ENCODE data around the gene PLXNA2.

The PLXNA2 gene

GRCh38 chr1:208164609-208165008 lies 79.6 kb downstream of the PLXNA2 start:
- CTCF ChIA-PET, result interaction anchor here (1.3 to 2.9 kb wide), 5 partner anchors 10 to 169 kb away, joined by 3 to 12 read pairs (median 3); no protein-coding TSS in a partner anchor
- H3K4me3 ChIP-seq (ENCODE audit: low read depth, low read length), result no peak overlapping the region
- POLR2A ChIA-PET, result no interaction called here
- DNase-seq (ENCODE audit: low read depth, low spot score), result no peak
- TF ChIP-seq, protein P1, sequence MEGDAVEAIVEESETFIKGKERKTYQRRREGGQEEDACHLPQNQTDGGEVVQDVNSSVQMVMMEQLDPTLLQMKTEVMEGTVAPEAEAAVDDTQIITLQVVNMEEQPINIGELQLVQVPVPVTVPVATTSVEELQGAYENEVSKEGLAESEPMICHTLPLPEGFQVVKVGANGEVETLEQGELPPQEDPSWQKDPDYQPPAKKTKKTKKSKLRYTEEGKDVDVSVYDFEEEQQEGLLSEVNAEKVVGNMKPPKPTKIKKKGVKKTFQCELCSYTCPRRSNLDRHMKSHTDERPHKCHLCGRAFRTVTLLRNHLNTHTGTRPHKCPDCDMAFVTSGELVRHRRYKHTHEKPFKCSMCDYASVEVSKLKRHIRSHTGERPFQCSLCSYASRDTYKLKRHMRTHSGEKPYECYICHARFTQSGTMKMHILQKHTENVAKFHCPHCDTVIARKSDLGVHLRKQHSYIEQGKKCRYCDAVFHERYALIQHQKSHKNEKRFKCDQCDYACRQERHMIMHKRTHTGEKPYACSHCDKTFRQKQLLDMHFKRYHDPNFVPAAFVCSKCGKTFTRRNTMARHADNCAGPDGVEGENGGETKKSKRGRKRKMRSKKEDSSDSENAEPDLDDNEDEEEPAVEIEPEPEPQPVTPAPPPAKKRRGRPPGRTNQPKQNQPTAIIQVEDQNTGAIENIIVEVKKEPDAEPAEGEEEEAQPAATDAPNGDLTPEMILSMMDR (IDR thresholded peaks at IDR 0.05; ENCODE audit: insufficient read depth, low read length, missing control alignments), result no peak

DNA sequence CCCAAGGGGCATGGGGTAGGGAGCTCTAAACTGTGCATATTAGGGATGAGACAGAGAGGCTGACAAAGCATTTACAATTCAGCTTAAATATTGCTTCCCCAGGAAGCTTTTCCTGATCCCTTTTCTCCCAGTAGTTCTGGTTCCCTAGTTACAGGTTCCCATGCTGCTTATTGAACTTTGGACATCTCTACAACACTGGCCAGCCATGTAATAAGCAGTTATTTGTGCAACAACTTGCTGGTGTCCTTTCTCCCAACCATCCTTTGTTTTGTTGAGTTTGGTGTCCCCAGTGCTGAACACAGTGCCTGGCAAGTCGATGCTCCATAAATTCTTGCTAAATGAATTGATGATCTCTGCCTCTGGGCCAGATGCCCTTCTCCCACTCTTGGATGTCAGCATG lies 80.6 kb downstream of the PLXNA2 start:
- no peak overlapping the region for H3K4me3 ChIP-seq (ENCODE audit: low read depth, low read length)
- TF ChIP-seq, protein P1 (IDR thresholded peaks at IDR 0.05; ENCODE audit: insufficient read depth, low read length, missing control alignments), result no peak
- no peak for DNase-seq (ENCODE audit: low read depth, low spot score)
- ChIA-PET POLR2A (interaction anchor here (0.9 kb wide), 1 partner anchor 12 kb away, joined by 3 read pairs; no protein-coding TSS in a partner anchor), CTCF (interaction anchor here (1.0 to 3.5 kb wide), 5 partner anchors 9 to 168 kb away, joined by 3 to 24 read pairs (median 4); no protein-coding TSS in a partner anchor)

GRCh38 chr1:208162903-208163302 lies 81.3 kb downstream of the PLXNA2 start:
- TF ChIP-seq, protein P1 (IDR thresholded peaks at IDR 0.05; ENCODE audit: insufficient read depth, low read length, missing control alignments), result no peak
- ChIA-PET CTCF (interaction anchor here (1.0 to 3.5 kb wide), 6 partner anchors 10 to 82 kb away, joined by 3 to 24 read pairs (median 4); partner anchors contain the start of gene PLXNA2), POLR2A (interaction anchor here (0.9 kb wide), 1 partner anchor 12 kb away, joined by 3 read pairs; no protein-coding TSS in a partner anchor)
- no peak for DNase-seq (ENCODE audit: low read depth, low spot score)
- no peak overlapping the region for H3K4me3 ChIP-seq (ENCODE audit: low read depth, low read length)

GRCh38 chr1:208161656-208162375 lies 82.4 kb downstream of the PLXNA2 start:
- ChIA-PET POLR2A (interaction anchor here (1.3 kb wide), 1 partner anchor 13 kb away, joined by 5 read pairs; no protein-coding TSS in a partner anchor), CTCF (interaction anchor here (0.7 to 4.6 kb wide), 11 partner anchors 11 to 83 kb away, joined by 3 to 37 read pairs (median 4); partner anchors contain the start of gene PLXNA2)
- TF ChIP-seq, protein P1 (IDR thresholded peaks at IDR 0.05; ENCODE audit: insufficient read depth, low read length, missing control alignments), result no peak
- H3K4me3 ChIP-seq (ENCODE audit: low read depth, low read length), result no peak overlapping the region
- DNase-seq (ENCODE audit: low read depth, low spot score), result no peak

- DNase-seq (ENCODE audit: low read depth, low spot score), result no peak
- TF ChIP-seq, protein P1 (IDR thresholded peaks at IDR 0.05; ENCODE audit: insufficient read depth, low read length, missing control alignments), result no peak
- no peak overlapping the region for H3K4me3 ChIP-seq (ENCODE audit: low read depth, low read length)
- ChIA-PET CTCF (interaction anchor here (1.0 to 4.6 kb wide), 6 partner anchors 13 to 84 kb away, joined by 3 to 37 read pairs (median 8); partner anchors contain the start of gene PLXNA2), POLR2A (interaction anchor here (1.3 kb wide), 1 partner anchor 14 kb away, joined by 5 read pairs; no protein-coding TSS in a partner anchor)
Observed at GRCh38 chr1:208161005-208161404, 83.2 kb downstream of the PLXNA2 start.

DNA sequence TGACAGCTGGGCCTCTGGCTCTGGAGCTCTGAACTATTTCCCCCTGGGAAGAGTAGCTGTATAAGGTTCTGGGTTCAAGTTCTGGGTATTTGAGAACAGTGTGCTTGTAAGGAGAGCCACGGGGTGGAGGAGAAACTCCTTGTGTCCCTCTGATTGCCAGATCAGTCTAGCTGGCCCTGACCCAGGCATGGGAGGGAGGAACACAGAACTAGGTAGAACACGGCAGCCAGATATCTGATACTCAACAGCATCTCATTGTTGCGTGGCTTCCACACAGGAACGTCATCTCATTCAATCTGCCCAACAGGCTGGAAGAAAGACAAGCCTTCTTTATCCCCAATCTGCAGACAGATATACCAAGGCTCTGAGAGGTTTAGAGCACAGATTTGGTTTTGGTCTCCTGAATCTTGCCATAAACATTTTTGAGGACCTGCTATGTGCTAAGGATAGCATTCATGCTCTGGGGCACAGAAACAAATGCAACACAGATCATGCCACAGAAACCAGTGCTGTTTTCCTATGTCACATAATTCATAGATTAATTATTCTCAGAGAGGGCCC lies 83.8 kb downstream of the PLXNA2 start:
- no peak for DNase-seq (ENCODE audit: low read depth, low spot score)
- H3K4me3 ChIP-seq (ENCODE audit: low read depth, low read length), result no peak overlapping the region
- CTCF ChIA-PET, result interaction anchor here (1.2 to 4.6 kb wide), 3 partner anchors 12 to 78 kb away, joined by 5 to 37 read pairs (median 24); no protein-coding TSS in a partner anchor
- TF ChIP-seq, protein P1 (IDR thresholded peaks at IDR 0.05; ENCODE audit: insufficient read depth, low read length, missing control alignments), result no peak
- POLR2A ChIA-PET, result interaction anchor here (0.6 to 1.3 kb wide), 3 partner anchors 15 to 24 kb away, joined by 3 to 5 read pairs (median 3); no protein-coding TSS in a partner anchor
